Activated T-helper 2 cell treated with anti-CD3 and anti-CD28 coated beads, Interferon-gamma antibody, Interleukin-2, Interleukin-4, amounts not matched to agents 10 μg/mL and 5 μg/mL and 100 μg/mL, durations not matched to agents 14 hours and 24 hours and 36 hours (primary cell): ENCODE results near the gene RAB6B. TPM values are rescaled to one million over a fixed set of nuclear protein-coding genes. Genes with fewer than 3 reads are reported as not detected.
A peak's percentile ranks its signal among the peaks of the same experiment; 100 is the strongest.

Experiments used
- DNase-seq: peaks from one replicate; pipeline ENCODE4 v3.0.0; 2021; ENCODE audit warnings: low spot score
- H3K27ac Mint-ChIP-seq: one replicate; pipeline ENCODE4 v1.8.0; 2021; ENCODE audit warnings: mixed read lengths
- H3K27me3 Mint-ChIP-seq: one replicate; pipeline ENCODE4 v1.8.0; 2021; ENCODE audit warnings: low read depth, mixed read lengths
- H3K36me3 Mint-ChIP-seq: one replicate; pipeline ENCODE4 v1.8.0; 2021; ENCODE audit warnings: low read depth, mixed read lengths
- H3K4me1 Mint-ChIP-seq: one replicate; pipeline ENCODE4 v1.8.0; 2021; ENCODE audit warnings: low read depth, mixed read lengths
- H3K4me3 Mint-ChIP-seq: one replicate; pipeline ENCODE4 v1.8.0; 2021; ENCODE audit warnings: low read depth, mild to moderate bottlenecking, moderate library complexity, mixed read lengths
- H3K9me3 Mint-ChIP-seq: one replicate; pipeline ENCODE4 v1.8.0; 2021; ENCODE audit warnings: mixed read lengths
- intact Hi-C: fragments of 100-400 bp; cut with micrococcal nuclease; formaldehyde crosslinking; loops from one replicate; pipeline ENCODE4 v1.15.1; 2023
- total RNA-seq: library from RNA; stranded (reverse); gene quantifications from 2 replicates; pipeline ENCODE4 v1.2.3, GENCODE V29; 2022

RAB6B gene
- total RNA-seq, 1 donor from 2014 or later = 7.6 TPM

DNA sequence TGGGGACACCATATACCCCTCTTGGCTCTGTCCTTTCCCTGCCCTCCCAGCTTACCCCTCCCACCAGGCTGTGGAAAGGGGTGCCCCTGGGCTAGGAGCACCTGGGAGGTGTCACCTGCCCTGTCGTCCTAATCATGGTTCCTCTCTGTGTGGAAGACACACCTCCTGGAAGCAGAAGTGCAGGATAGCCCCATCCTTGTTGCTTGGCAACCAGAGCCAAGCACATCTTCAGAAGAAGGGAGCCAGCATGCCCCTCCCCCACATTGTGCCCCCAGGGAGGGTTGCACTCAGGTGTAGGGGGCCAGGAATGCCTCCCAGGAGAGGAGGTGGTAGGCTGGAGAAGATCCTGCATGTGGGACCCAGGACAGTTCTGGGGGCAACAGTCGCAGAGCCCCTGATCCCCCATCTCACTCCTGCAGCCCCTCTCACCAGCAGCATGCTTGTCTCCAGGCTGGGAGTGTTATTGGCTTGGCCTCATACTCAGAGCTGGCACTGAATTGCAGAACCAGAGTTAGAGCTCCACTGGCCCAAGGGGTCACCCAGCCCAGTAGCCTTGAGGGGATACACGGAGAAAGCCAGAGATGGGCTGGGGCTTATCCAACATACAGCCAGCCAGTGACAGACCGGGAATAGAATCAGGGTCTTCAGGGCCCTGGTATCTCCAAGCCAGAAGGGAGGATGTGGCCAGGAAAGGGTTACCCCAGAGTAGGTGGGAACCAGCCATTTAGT is 8.4 kb downstream of the RAB6B start:
- Mint-ChIP-seq H3K4me3 (no peak overlapping the region), H3K27me3 (peaks cover 1% of the 10 kb centered on the region), H3K36me3 (no peaks in the 10 kb centered on the region), H3K27ac (no peak overlapping the region), H3K4me1 (peaks cover 6% of the 10 kb centered on the region), H3K9me3 (no peaks in the 10 kb centered on the region)
- DNase-seq = no peak
- intact Hi-C loops = no loop called here

DNA sequence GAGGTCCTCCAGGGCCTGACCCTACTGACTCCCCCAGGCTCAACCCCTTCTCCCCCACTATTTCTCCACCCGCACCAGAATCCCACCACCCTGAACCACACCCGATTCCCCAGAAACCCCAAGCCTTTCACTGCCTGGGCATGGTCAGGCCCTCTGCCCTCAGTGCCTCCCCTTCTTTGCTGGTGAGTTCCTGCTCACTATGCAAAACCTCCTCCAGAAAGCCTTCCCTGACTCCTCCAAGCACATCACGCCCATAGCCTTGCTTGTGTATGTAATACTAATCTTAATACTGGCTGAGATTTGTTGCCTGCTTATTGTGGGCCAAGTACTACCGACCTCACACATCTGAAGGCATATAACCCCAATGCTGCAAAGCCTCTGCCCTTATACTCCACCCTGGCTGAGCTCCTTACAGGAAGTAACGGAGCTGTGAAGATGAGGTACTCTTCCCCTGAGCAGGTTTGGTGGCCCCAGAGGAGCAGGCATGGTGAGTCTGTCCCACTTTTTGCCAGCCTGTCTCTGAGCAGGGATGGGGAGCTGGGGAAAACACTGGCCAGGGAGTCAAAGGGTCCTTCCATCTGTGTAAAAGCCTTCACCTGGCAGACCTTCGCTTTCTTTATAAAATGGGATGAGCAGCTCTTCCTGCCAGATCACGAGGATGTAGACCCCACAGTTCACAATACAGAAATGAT is 9.5 kb downstream of the RAB6B start:
- DNase-seq = peak; percentile 5
- Mint-ChIP-seq H3K27me3 (no peaks in the 10 kb centered on the region), H3K36me3 (no peaks in the 10 kb centered on the region), H3K4me1 (peaks cover 9% of the 10 kb centered on the region), H3K9me3 (no peaks in the 10 kb centered on the region), H3K27ac (no peak overlapping the region), H3K4me3 (no peak overlapping the region)
- intact Hi-C loops = no loop called here

DNA sequence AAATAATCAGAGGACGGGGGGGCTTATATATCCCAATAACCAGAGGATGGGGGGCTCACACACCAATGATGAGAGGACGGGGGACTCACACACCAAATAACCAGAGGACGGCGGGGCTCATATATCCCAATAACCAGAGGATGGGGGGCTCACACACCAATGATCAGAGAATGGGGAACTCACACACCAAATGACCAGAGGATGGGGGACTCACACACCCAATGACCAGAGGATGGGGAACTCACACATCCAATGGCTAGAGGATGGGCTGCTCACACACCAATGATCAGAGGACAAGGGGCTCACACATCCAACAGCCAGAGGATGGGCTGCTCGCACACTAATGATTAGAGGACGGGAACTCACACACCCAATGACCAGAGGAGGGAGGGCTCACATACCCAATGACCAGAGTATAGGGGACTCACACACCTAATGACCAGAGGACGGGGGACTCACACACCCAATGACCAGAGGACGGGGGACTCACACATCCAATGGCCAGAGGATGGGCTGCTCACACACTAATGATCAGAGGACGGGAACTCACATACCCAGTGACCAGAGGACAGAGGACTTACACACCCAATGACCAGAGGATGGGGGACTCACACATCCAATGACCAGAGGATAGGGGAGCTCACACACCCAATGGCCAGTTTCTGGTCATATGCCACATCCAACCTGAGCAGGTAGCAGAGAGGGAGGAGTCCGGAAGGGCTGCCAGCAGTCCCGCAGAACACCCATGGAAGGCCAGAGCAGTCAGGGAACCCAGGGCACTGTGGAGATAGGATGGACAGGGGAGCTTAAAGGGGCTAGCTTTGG is 10.6 kb downstream of the RAB6B start:
- no peak for DNase-seq
- Mint-ChIP-seq H3K4me3 (no peak overlapping the region), H3K27me3 (no peaks in the 10 kb centered on the region), H3K27ac (no peak overlapping the region), H3K9me3 (no peaks in the 10 kb centered on the region), H3K4me1 (peaks cover 13% of the 10 kb centered on the region), H3K36me3 (no peaks in the 10 kb centered on the region)
- intact Hi-C loops = no loop called here

DNA sequence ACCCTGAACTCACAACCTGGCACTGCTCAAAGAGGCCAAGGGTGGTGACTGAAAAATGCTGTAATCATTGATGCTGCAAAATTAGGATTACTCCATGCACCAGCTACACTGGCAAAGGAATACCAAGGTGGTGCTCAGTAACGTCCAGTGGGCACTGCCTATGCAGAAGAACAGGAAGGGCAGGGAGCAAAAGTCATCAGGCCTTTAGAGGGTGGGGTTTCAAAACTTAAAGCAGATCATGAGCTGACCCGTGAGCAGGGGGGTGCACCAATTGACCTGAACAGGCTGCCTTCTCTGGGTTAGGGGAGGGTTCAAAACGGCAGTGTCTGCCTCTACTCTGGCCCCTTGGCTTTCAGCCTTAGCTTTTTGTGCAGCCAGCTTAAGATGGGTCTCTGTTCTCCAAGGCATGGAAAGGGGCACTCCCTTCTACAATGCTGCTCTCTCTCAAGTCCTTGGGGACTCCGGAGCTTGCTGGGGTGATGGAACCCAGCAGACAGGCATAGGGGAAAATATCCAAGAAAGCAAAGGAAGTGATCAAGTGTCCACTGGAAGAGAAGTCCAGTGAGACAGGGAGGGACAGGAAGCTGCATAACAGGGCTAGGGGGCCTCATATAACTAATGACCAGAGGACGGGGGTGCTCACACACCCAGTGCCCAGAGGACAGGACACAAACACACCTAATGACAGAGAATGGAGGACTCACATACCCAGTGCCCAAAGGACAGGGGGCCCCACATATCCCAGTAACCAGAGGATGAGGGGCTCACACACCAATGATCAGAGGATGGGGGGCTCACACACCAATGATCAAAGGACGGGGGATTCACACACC is 11.4 kb downstream of the RAB6B start:
- no peak overlapping the region for H3K27ac Mint-ChIP-seq
- H3K4me3 Mint-ChIP-seq = no peak overlapping the region
- intact Hi-C loops = no loop called here
- no peaks in the 10 kb centered on the region for H3K36me3 Mint-ChIP-seq
- H3K9me3 Mint-ChIP-seq = no peaks in the 10 kb centered on the region
- DNase-seq = peak; percentile 4
- no peaks in the 10 kb centered on the region for H3K27me3 Mint-ChIP-seq
- H3K4me1 Mint-ChIP-seq = peaks cover 17% of the 10 kb centered on the region

DNA sequence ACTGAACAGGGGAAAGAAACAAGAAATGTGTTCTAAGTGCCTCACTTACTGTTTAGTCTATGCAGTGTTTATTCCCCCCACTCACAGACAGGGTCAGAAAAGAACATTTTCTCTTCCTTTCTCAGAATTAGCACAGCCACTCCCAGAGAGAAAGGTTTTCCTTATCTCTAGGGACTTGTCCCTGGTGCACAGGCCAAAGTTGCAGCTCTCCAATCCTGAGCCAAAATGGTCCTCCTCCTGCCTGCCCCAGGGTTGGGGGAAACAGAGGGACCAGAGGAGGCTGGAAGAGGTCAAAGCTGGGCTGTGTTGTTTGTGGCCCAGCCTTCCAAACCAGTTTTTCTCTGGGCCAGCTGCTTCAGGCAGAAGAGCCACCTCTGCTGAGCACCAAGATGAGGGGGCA is 12.0 kb downstream of the RAB6B start:
- Mint-ChIP-seq H3K27me3 (no peaks in the 10 kb centered on the region), H3K4me1 (peaks cover 17% of the 10 kb centered on the region), H3K27ac (no peak overlapping the region), H3K9me3 (peaks cover 3% of the 10 kb centered on the region), H3K4me3 (no peak overlapping the region), H3K36me3 (no peaks in the 10 kb centered on the region)
- intact Hi-C loops = no loop called here
- no peak for DNase-seq

DNA sequence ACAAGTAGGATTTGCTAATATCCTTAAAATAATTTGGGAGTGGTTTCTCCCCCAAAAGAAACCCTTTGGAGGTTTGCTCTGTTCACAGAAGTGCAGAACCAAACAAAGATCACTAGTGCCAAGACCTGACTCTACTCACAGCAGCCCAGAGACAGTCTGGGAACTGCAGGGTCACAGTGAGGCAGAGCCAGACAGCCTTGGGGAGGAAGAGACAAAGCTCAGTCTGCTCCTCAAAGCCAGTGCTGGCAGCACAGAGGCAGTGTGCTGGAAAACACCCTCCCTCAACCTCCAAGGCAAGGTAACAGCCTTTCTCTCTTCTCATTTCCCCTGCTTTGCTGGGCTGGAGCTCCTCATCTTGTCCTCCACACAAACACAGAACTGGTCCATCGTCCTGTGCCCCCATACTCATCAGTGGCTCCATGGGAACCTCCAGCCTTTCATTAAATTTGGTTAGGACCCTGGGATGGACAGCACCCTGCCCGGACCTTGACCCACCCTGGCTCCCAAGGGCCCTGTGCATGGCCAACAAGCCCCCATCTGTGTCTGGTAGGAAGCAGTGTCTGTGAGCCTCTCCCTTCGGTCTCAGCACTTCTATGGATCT is 12.6 kb downstream of the RAB6B start:
- intact Hi-C loops = no loop called here
- no peak overlapping the region for H3K27ac Mint-ChIP-seq
- no peak for DNase-seq
- peaks cover 17% of the 10 kb centered on the region for H3K4me1 Mint-ChIP-seq
- H3K9me3 Mint-ChIP-seq = peaks cover 9% of the 10 kb centered on the region
- no peaks in the 10 kb centered on the region for H3K36me3 Mint-ChIP-seq
- no peaks in the 10 kb centered on the region for H3K27me3 Mint-ChIP-seq
- no peak overlapping the region for H3K4me3 Mint-ChIP-seq

DNA sequence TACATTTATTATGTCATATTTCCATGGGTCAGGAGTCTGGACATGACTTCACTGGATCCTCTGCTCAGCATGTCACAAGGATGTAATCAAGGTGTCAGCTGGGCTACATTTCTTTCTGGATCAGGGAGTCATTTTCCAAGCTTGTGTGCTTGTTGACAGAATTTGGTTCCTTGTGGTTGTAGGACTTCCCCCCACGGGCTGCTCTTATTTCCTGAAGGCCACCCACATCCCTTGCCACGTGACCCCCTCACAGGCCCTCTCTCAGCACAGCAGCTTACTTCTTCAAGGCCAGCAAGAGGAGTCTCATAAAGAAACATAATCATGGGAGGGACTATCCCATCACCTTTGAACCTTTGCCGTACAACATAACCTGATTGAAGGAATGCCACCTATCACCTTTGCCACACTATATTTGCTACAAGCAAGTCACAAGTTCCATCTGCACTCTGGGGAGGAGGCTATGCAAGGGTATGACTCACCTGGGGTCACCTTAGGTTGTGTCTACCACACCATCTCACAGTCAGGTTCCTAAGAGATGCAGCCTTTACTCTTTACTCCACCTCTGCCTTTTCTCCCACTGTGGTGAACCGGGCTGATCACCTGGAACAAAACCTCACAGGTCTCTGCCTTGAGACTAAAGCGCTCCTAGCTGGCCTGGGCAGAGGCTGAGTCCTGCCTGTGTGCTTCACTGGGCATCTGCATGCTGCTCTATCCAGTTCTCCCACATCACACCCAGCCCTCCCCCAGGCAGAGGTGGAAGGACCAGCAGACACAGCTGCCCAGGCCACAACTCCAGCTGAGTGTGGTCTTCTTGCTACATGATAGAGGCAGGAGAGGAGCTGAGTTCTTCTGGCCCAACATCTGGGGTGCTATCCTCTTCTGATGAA is 13.5 kb downstream of the RAB6B start:
- no peak overlapping the region for H3K27ac Mint-ChIP-seq
- intact Hi-C loops = no loop called here
- no peak overlapping the region for H3K4me3 Mint-ChIP-seq
- no peaks in the 10 kb centered on the region for H3K36me3 Mint-ChIP-seq
- DNase-seq = no peak
- H3K9me3 Mint-ChIP-seq = peaks cover 13% of the 10 kb centered on the region
- H3K4me1 Mint-ChIP-seq = peaks cover 17% of the 10 kb centered on the region
- no peaks in the 10 kb centered on the region for H3K27me3 Mint-ChIP-seq

DNA sequence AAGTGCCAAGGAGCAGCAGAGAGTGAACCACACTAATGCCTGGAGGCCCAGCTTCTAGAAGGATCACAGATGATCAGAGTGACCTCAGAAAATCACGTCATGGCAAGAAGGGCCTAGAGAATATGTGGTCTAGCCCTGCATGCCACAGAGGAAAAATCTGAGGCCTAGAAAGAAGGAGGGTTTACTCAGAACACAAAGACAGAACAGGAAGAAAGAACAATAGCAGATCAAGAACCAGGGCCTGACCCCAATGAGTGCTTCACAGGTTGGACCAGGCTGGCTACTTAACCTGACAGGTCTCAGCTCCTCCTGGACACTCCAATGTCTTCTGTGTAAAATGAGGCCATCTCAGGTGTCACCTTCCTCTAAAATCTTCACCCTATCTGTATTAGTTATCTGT is 14.2 kb downstream of the RAB6B start:
- H3K4me3 Mint-ChIP-seq = no peak overlapping the region
- H3K4me1 Mint-ChIP-seq = peaks cover 17% of the 10 kb centered on the region
- no peaks in the 10 kb centered on the region for H3K27me3 Mint-ChIP-seq
- no peaks in the 10 kb centered on the region for H3K36me3 Mint-ChIP-seq
- H3K27ac Mint-ChIP-seq = no peak overlapping the region
- intact Hi-C loops = no loop called here
- peaks cover 13% of the 10 kb centered on the region for H3K9me3 Mint-ChIP-seq
- no peak for DNase-seq

DNA sequence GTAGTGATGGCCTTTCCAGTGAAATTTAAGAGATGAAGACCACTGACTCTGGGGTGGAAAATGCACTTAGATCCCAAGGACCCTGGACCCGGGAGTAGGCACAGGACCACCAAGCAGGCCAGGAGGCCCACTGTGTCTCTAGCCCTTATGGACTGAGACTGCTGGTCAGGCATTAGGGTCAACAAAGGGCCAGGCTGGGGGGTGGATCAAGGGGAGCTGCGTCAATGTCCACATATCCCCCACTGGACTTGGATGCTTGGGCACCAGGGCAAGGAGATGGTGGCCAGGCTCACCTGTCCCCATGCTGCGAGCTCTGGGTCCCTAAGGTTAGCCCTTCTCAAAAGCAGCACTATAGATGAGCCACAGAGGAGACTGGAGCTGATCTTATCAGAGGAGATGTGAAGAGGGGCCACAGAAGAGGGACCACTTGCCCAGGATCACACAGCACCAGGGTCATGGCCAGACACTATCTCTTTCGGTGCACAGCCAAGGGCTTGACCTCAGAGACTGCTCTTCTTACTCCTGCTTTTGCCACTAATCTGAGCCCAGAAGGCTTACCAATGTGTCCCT is 14.7 kb downstream of the RAB6B start:
- peaks cover 17% of the 10 kb centered on the region for H3K4me1 Mint-ChIP-seq
- intact Hi-C loops = no loop called here
- H3K27ac Mint-ChIP-seq = peak overlapping the region; percentile 15

DNA sequence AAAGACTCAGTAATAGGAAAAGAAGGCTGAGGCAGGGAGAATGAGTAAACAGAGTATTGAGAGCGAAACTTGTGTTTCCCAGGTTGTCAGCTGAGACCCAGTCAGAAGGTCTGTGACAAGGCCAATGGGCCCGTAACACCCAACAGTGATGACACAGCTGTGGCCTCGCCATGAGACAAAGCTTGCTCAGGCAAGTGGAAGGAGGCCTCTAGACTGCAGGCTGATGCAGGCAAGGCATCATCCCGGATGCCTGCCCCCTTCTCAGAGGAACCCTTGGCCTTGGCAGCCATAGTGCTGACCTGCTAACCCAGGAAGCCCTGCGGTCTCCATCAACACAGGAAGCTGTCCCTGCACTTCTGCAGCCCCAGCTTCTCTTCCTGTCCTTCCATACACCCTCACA is 15.4 kb downstream of the RAB6B start:
- H3K27ac Mint-ChIP-seq = peak overlapping the region; percentile 15
- no peak overlapping the region for H3K4me3 Mint-ChIP-seq
- no peak for DNase-seq
- peaks cover 17% of the 10 kb centered on the region for H3K4me1 Mint-ChIP-seq
- H3K36me3 Mint-ChIP-seq = no peaks in the 10 kb centered on the region
- intact Hi-C loops = no loop called here
- H3K27me3 Mint-ChIP-seq = peaks cover 5% of the 10 kb centered on the region
- H3K9me3 Mint-ChIP-seq = peaks cover 13% of the 10 kb centered on the region

More for the DNA sequence above, 14.7 kb downstream of the RAB6B start:
- no peaks in the 10 kb centered on the region for H3K36me3 Mint-ChIP-seq
- no peak overlapping the region for H3K4me3 Mint-ChIP-seq
- DNase-seq = no peak
- peaks cover 5% of the 10 kb centered on the region for H3K27me3 Mint-ChIP-seq
- H3K9me3 Mint-ChIP-seq = peaks cover 13% of the 10 kb centered on the region

DNA sequence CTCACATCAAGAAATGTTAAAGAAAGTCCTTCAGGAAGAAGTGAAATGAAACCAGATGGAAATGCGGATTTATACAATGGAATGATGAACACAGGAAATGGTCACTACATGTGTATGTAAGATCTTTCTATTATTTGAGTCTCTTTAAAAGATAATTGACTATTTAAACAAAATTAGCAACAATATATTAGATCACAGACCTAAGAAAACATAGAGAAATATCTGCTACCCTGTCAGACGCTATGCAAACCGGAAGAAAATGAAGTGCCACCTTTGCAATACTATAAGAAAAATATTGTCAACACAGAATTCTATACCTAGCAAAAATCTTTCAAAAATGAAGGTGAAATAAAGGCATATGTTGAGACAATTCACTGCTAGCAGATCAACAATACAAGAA is 17.2 kb downstream of the RAB6B start:
- Mint-ChIP-seq H3K36me3 (no peaks in the 10 kb centered on the region), H3K4me1 (peaks cover 24% of the 10 kb centered on the region), H3K27ac (no peak overlapping the region), H3K9me3 (peaks cover 13% of the 10 kb centered on the region), H3K27me3 (peaks cover 8% of the 10 kb centered on the region), H3K4me3 (no peak overlapping the region)
- no peak for DNase-seq
- intact Hi-C loops = no loop called here
